Stomach (tissue), 9 donors: Measurements from ENCODE around the gene CERK. TPM values are rescaled to one million over a fixed set of nuclear protein-coding genes. Genes with fewer than 3 reads are reported as not detected.

Source experiments
- DNase-seq, 2 donors: peaks; one replicate each; pipeline versions ENCODE4 v3.0.0 to v3.0.0-alpha.2; 2013 to 2019
- H3K27ac ChIP-seq, 5 donors: fragments of 200-600 bp in 4 of 5; sonication (generic) in 4 of 5; one replicate each; pipeline ENCODE4 v1.5.1; 2013 to 2019; ENCODE audit warnings: mild to moderate bottlenecking in 1 of 5, moderate library complexity in 1 of 5
- H3K27me3 ChIP-seq, 3 donors: fragments of 200-600 bp; sonication (generic); one replicate each; pipeline ENCODE4 v1.5.1; 2017 to 2019; ENCODE audit warnings: mixed run types in 1 of 3
- H3K36me3 ChIP-seq, 4 donors: fragments of 200-600 bp; sonication (generic); 1 replicate in 3 of 4; 2 replicates in 1 of 4; pipeline ENCODE4 v1.5.1; 2016 to 2019
- H3K4me1 ChIP-seq, 4 donors: fragments of 200-600 bp; sonication (generic); one replicate each; pipeline ENCODE4 v1.5.1; 2016 to 2019
- H3K4me3 ChIP-seq, 4 donors: fragments of 200-600 bp; sonication (generic) in 3 of 4; one replicate each; pipeline ENCODE4 v1.5.1; 2016 to 2019; ENCODE audit warnings: mild to moderate bottlenecking in 1 of 4
- H3K9me3 ChIP-seq, 4 donors: fragments of 200-600 bp; sonication (generic); one replicate each; pipeline ENCODE4 v1.5.1; 2016 to 2019
- EP300 ChIP-seq: sonication (generic); formaldehyde crosslinking; IDR thresholded peaks from one replicate; pipeline ENCODE4 v1.6.1; 2017; ENCODE audit warnings: antibody characterized with exemption
- POLR2A ChIP-seq, 4 donors: fragments of 450-650 bp; IDR thresholded peaks; one replicate each; pipeline ENCODE4 v1.6.1; 2016; ENCODE audit warnings: antibody characterized with exemption in 4 of 4, control low read depth in 2 of 4, mild to moderate bottlenecking in 1 of 4, moderate library complexity in 1 of 4
- POLR2AphosphoS5 ChIP-seq, 3 donors: sonication (generic); formaldehyde crosslinking; IDR thresholded peaks; one replicate each; pipeline ENCODE4 v1.6.1; 2016; ENCODE audit warnings: antibody characterized with exemption in 3 of 3
- WGBS, 5 donors: extraction: QIAGEN DNeasy Blood & Tissue Kit in 3 of 5; methylation state at CpG; one replicate each; pipeline versions ENCODE4 v1.1.5 to v1.1.7; 2013 to 2018; 5-methylcytosine and 5-hydroxymethylcytosine counted together
- intact Hi-C: fragments of 100-400 bp; cut with DNase I; formaldehyde crosslinking; loops from one replicate; pipeline ENCODE4 v1.15.1; 2023; ENCODE audit warnings: low total_unique reads
- polyA plus RNA-seq, 3 donors: library from polyadenylated mRNA; stranded (reverse); fragments of 200-250 nt; gene quantifications; one replicate each; pipeline ENCODE4 v1.2.3, GENCODE V29; 2013
- total RNA-seq, 5 donors: library from RNA; depleted of rRNA; stranded (reverse); fragments of >200 nt; gene quantifications; one replicate each; pipeline versions ENCODE4 v1.1.0 to v1.2.3, GENCODE V29; 2014 to 2016
- TF ChIP-seq, protein P1 (sequence below), 7 experiments: fragments of 450-650 bp in 4 of 7; fragments of 200-600 bp in 3 of 7; sonication (generic) in 3 of 7; IDR thresholded peaks; one replicate each; pipeline ENCODE4 v1.5.1; 2016 to 2019; ENCODE audit warnings: antibody characterized with exemption in 7 of 7, control low read depth in 2 of 7, mild to moderate bottlenecking in 1 of 7
- donor health status: healthy with polysubstance abuse.
- donor health status: Bipolar disorder and iron deficiency.
- donor health status: healthy.

Gene CERK
- total and polyA plus RNA-seq, 8 donors, result 12.5 to 59.4 (median 31.5) TPM

DNA sequence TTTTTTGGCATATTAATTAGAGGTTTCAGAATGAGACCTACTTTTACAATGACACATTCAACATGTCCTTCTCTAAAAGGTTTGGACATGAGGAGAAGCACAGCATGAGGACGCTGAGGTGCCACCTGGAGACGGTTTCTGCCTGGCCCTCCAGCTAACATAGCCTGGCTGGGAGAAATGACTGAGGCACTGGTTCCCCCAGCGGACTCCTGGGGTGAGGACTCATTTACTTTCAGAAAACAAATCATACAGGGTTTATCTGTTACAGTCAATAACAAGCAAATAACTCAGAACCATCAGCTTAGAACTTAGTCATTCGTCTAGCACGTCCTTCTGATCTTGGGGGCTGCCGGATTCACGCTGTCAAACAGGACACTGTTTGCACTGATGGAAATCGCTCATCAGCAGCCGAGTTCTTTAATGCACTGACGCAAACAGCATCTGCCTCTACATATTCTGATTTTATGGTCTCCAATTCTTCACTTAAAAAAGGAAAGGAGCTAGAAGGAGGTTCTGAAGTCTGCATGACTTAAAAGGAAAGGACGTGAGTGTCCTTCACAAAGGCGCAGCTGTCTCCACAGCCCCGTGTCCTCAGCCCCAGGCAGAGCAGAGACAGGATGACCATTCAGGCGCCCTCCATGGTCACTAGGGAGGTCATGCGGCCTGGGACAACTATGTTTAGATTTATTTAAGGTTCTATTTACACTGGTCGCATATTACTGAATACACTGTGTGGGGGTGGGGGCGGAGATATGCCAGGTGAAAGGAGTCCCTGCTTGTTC lies 44.2 kb downstream of the CERK start:
- Histone ChIP-seq H3K36me3 (peaks cover 80 to 100% (median 100%) of the 10 kb centered on the region in 4 donors), H3K4me3 (no peak overlapping the region), H3K4me1 (peaks cover 5 to 7% (median 6%) of the 10 kb centered on the region in 4 donors), H3K27ac (no peak overlapping the region), H3K9me3 (no peaks in the 10 kb centered on the region), H3K27me3 (no peaks in the 10 kb centered on the region)
- no peak for DNase-seq
- TF ChIP-seq EP300, result no peak
- TF ChIP-seq, protein P1, sequence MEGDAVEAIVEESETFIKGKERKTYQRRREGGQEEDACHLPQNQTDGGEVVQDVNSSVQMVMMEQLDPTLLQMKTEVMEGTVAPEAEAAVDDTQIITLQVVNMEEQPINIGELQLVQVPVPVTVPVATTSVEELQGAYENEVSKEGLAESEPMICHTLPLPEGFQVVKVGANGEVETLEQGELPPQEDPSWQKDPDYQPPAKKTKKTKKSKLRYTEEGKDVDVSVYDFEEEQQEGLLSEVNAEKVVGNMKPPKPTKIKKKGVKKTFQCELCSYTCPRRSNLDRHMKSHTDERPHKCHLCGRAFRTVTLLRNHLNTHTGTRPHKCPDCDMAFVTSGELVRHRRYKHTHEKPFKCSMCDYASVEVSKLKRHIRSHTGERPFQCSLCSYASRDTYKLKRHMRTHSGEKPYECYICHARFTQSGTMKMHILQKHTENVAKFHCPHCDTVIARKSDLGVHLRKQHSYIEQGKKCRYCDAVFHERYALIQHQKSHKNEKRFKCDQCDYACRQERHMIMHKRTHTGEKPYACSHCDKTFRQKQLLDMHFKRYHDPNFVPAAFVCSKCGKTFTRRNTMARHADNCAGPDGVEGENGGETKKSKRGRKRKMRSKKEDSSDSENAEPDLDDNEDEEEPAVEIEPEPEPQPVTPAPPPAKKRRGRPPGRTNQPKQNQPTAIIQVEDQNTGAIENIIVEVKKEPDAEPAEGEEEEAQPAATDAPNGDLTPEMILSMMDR (IDR thresholded peaks at IDR 0.05), result no peak
- TF ChIP-seq POLR2A (IDR thresholded peaks at IDR 0.05), result no peak
- TF ChIP-seq POLR2AphosphoS5 (IDR thresholded peaks at IDR 0.05), result no peak
- intact Hi-C loops, result no loop called here
- WGBS, 5 donors, result 65 to 78% (median 74%) methylated on average over 17 of the region's 17 CpGs

DNA sequence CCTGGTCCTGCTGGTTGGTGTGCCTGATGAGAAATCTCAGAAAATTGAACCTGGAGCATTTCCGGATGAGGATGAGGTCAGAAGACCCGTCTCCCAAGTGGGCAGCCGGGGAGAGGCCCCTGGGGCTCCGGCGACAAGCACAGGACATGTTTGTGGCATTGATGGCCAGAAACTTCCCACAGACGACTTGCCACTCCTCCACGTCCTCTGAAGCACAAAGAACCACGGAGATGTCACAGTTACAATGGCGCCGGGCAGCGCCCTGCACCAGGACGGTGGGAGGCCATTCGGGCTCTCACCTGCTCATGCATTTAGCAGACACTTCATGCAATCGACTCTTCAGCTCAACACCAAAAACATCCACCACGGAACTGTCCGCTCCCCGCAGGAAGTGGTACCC lies 46.5 kb downstream of the CERK start:
- Histone ChIP-seq H3K36me3 (peaks cover 77 to 100% (median 100%) of the 10 kb centered on the region in 4 donors), H3K4me3 (no peak overlapping the region), H3K27me3 (no peaks in the 10 kb centered on the region), H3K9me3 (no peaks in the 10 kb centered on the region), H3K4me1 (peaks cover 14 to 18% (median 17%) of the 10 kb centered on the region in 4 donors), H3K27ac (no peak overlapping the region)
- DNase-seq, result no peak
- intact Hi-C loops, result no loop called here
- TF ChIP-seq, protein P1 (IDR thresholded peaks at IDR 0.05), result no peak
- TF ChIP-seq POLR2A (IDR thresholded peaks at IDR 0.05), result no peak
- TF ChIP-seq POLR2AphosphoS5 (IDR thresholded peaks at IDR 0.05), result no peak
- TF ChIP-seq EP300, result no peak
- WGBS, 5 donors, result 89 to 95% (median 94%) methylated on average over 13 to 17 of the region's 17 CpGs

DNA sequence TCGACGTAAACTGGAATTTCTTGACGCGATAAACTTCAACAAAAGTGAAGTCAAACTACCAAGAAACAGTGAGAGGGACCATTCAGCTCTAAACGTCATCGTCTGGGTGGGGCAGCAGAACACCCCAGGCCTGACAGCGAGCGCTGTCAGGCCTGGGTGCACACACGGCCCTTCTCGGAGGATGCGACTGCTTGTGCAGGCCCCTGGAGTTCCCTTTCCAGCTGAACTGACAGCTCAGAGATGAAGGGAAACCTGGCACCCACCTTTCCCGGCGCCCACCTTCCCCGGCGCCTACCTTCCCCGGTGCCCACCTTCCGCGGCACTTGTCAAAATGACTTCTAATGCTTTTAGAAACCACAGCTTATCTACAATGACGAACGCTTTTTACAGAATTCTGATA lies 47.9 kb downstream of the CERK start:
- peaks cover 68 to 100% (median 97%) of the 10 kb centered on the region in 4 donors for H3K36me3 ChIP-seq
- no peak overlapping the region for H3K4me3 ChIP-seq
- H3K4me1 ChIP-seq, result peaks cover 29 to 33% (median 31%) of the 10 kb centered on the region in 4 donors
- no peaks in the 10 kb centered on the region for H3K27me3 ChIP-seq
- no peaks in the 10 kb centered on the region for H3K9me3 ChIP-seq
- DNase-seq, result no peak
- TF ChIP-seq EP300 (no peak), POLR2A (IDR thresholded peaks at IDR 0.05) (no peak), POLR2AphosphoS5 (IDR thresholded peaks at IDR 0.05) (no peak)
- TF ChIP-seq, protein P1 (IDR thresholded peaks at IDR 0.05), result no peak
- no peak overlapping the region for H3K27ac ChIP-seq
- intact Hi-C loops, result no loop called here
- WGBS, 5 donors, result 94 to 96% (median 94%) methylated on average over 20 of the region's 20 CpGs

DNA sequence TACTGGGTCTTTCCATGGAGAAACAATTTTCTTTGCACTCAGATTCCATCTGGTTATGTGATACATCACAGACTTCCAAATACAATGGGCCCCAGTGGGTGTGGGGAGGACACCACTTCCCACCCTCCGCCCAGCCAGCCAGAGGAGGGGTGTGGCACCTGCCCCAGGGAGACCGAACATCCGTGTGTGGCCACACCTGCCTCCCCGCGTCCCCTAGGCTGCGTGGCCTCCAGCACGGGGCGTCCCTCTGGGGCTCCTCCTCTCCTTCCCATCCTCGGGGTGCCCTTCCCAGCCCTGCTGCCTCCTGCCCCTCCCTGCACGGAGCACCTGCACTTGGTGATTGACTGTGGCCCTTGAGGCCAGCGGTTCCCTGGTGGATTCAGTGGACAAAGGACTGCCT lies 49.1 kb downstream of the CERK start:
- no peaks in the 10 kb centered on the region for H3K27me3 ChIP-seq
- H3K4me3 ChIP-seq, result no peak overlapping the region
- 21 to 59% (median 34%) methylated on average over 11 of the region's 11 CpGs for WGBS, 5 donors
- DNase-seq, result peak; percentile 34 to 62
- H3K9me3 ChIP-seq, result no peaks in the 10 kb centered on the region
- peak overlapping the region in 2 of 5 donors; percentile 8 to 28 for H3K27ac ChIP-seq
- H3K4me1 ChIP-seq, result peaks cover 37 to 45% (median 42%) of the 10 kb centered on the region in 4 donors
- intact Hi-C loops, result no loop called here
- TF ChIP-seq, protein P1 (IDR thresholded peaks at IDR 0.05), result no peak
- TF ChIP-seq POLR2AphosphoS5 (IDR thresholded peaks at IDR 0.05) (no peak), EP300 (no peak), POLR2A (IDR thresholded peaks at IDR 0.05) (no peak)
- peaks cover 57 to 89% (median 87%) of the 10 kb centered on the region in 4 donors for H3K36me3 ChIP-seq
